CD4-positive, alpha-beta T cell (primary cell): Measurements from ENCODE around the gene WDR46. TPM values are rescaled to one million over a fixed set of nuclear protein-coding genes. Genes with fewer than 3 reads are reported as not detected.
"Not testable (repeated sequence)": the region's sequence is repeated elsewhere in the genome, so short reads cannot be mapped to it uniquely, and the experiment has no call there.

Source experiments
- ATAC-seq: fragments of 200-7000 bp; cut with Tn5 transposase; one replicate; pipeline ENCODE4 v1.10.0; 2022; ENCODE audit warnings: mild to moderate bottlenecking; ENCODE audit not compliant: poor library complexity
- CTCF ChIA-PET: fragments of 350-600 bp; sonication (Branson Sonifier 250); formaldehyde crosslinking; loops from one replicate; lab custom pipeline; 2021; ENCODE audit warnings: antibody characterized with exemption, inconsistent platforms; lab: Charles Lee
- POLR2A ChIA-PET: fragments of 350-600 bp; sonication (Branson Sonifier 250); formaldehyde crosslinking; loops from one replicate; lab custom pipeline; 2021; ENCODE audit warnings: antibody characterized with exemption, inconsistent platforms; lab: Charles Lee
- DNase-seq, 14 experiments: peaks; one replicate each; pipeline ENCODE4 v3.0.0-alpha.2; 2013 to 2020; ENCODE audit warnings: mixed read lengths in 2 of 14
- H3K27ac ChIP-seq, 2 donors: one replicate each; pipeline versions ENCODE4 v1.5.1 to v1.7.0; 2013; ENCODE audit warnings: low read length in 2 of 2, low read depth in 1 of 2, mild to moderate bottlenecking in 1 of 2
- H3K27me3 ChIP-seq, 2 experiments: 1 replicate in 1 of 2; 2 replicates in 1 of 2; pipeline versions ENCODE4 v1.6.1 to v1.7.0; 2013; ENCODE audit warnings: low read length in 2 of 2, control low read depth in 1 of 2, mild to moderate bottlenecking in 1 of 2, moderate library complexity in 1 of 2; ENCODE audit not compliant: insufficient read depth in 2 of 2, control insufficient read depth in 1 of 2
- H3K36me3 ChIP-seq: one replicate; pipeline ENCODE4 v1.6.1; 2013; ENCODE audit warnings: low read length, control low read depth; ENCODE audit not compliant: insufficient read depth
- H3K4me1 ChIP-seq: one replicate; pipeline ENCODE4 v1.6.1; 2013; ENCODE audit warnings: low read length, control low read depth; ENCODE audit not compliant: insufficient read depth
- H3K4me3 ChIP-seq: one replicate; pipeline ENCODE4 v1.5.1; 2013; ENCODE audit warnings: mild to moderate bottlenecking, low read length, moderate library complexity
- H3K9me3 ChIP-seq, 2 experiments: 1 replicate in 1 of 2; 2 replicates in 1 of 2; pipeline versions ENCODE4 v1.6.1 to v1.7.0; 2013; ENCODE audit warnings: low read length in 2 of 2, mild to moderate bottlenecking in 2 of 2, control low read depth in 1 of 2, moderate library complexity in 1 of 2; ENCODE audit not compliant: control insufficient read depth in 1 of 2, insufficient read depth in 1 of 2
- H3K27ac Mint-ChIP-seq: one replicate; pipeline ENCODE4 v1.8.0; 2020; ENCODE audit warnings: mixed read lengths
- H3K27me3 Mint-ChIP-seq: one replicate; pipeline ENCODE4 v1.8.0; 2021; ENCODE audit warnings: mixed read lengths
- H3K36me3 Mint-ChIP-seq: one replicate; pipeline ENCODE4 v1.8.0; 2021; ENCODE audit warnings: low read depth, mixed read lengths
- H3K4me1 Mint-ChIP-seq: one replicate; pipeline ENCODE4 v1.8.0; 2021; ENCODE audit warnings: low read depth, mixed read lengths
- H3K4me3 Mint-ChIP-seq: one replicate; pipeline ENCODE4 v1.8.0; 2020; ENCODE audit warnings: mild to moderate bottlenecking, mixed read lengths
- H3K9me3 Mint-ChIP-seq: one replicate; pipeline ENCODE4 v1.8.0; 2020; ENCODE audit warnings: mixed read lengths
- intact Hi-C, 2 experiments: fragments of 100-400 bp; cut with DNase I in 1 of 2; cut with micrococcal nuclease in 1 of 2; formaldehyde crosslinking; loops; one replicate each; pipeline versions ENCODE4 v1.15.1 to v1.9.0; 2023 to 2025; cut with DNase I, micrococcal nuclease
- total RNA-seq, 174 experiments: library from RNA in 2 of 174; stranded (reverse) in 2 of 174; gene quantifications; one replicate each; pipeline ENCODE4 v1.2.3 and lab custom pipeline; 2021 to 2026
- TF ChIP-seq, protein P1 (sequence below): fragments of 200-600 bp; IDR thresholded peaks from one replicate; pipeline ENCODE4 v1.8.0; 2022; ENCODE audit warnings: antibody characterized with exemption, mild to moderate bottlenecking

The WDR46 gene
- total RNA-seq, 2 experiments from 2014 or later = 13.6 to 15.8 TPM

DNA sequence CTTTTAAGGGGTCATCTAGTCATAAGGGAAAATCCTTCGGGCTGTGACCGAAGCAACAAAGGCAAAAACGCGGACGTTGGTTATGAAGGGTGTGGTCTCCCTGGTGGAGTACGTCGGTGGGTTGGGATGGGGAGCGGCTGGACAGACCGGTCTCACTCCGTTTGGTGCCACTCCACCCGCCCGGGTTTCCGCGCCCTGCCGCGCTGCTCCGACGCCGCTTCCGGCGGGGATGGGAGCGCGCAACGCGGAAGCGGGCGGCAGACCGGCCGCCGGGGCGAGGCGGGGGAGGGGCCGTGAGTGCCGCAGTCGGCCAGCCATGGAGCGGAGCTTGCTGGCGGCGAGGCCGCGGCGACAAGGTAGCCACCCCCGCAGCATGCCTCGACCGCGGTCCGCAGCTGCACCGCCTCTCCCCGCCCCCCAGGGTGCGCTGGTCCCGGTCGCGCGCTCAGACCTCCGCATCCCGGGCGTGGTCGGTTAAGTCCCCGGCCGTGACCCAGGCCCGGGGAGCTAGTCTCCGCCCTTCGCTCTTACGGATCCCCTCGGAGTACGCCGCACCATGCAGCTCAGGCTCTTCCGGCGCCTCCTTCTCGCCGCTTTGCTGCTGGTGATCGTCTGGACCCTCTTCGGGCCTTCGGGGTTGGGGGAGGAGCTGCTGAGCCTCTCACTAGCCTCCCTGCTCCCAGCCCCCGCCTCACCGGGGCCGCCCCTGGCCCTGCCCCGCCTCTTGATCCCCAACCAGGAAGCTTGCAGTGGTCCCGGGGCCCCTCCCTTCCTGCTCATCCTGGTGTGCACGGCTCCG lies 12.0 kb downstream of the WDR46 start, which contains the start of gene B3GALT4:
TSS of gene B3GALT4 (plus strand) at position 260 of the 799 bp plus-strand sequence. CDS start at position 557, 297 bp downstream.
- Histone ChIP-seq H3K27ac (peak within 1 kb of the TSS; percentile 82 to 90), H3K27me3 (no peaks in the 10 kb centered on the region), H3K4me3 (peak within 1 kb of the TSS; percentile 96), H3K36me3 (peaks cover 76% of the 10 kb centered on the region), H3K4me1 (peaks cover 83% of the 10 kb centered on the region), H3K9me3 (no peaks in the 10 kb centered on the region)
- intact Hi-C loops = loop anchor here (1.0 to 10.0 kb wide), 6 partner anchors 12 to 508 kb away; partner anchors contain the start of genes LEMD2 (in 1 of the 2), PFDN6 (in 1 of the 2), RGL2 (in 1 of the 2) and TAPBP (in 1 of the 2)
- Mint-ChIP-seq H3K4me1 (peaks cover 67% of the 10 kb centered on the region), H3K4me3 (peak within 1 kb of the TSS; percentile 93), H3K27ac (peak within 1 kb of the TSS; percentile 97), H3K36me3 (peaks cover 82% of the 10 kb centered on the region), H3K27me3 (no peaks in the 10 kb centered on the region), H3K9me3 (no peaks in the 10 kb centered on the region)
- DNase-seq (peak in 13 of 14 experiments; percentile 45 to 89 (median 64)), ATAC-seq (peak; percentile 68)
- TF ChIP-seq, protein P1, sequence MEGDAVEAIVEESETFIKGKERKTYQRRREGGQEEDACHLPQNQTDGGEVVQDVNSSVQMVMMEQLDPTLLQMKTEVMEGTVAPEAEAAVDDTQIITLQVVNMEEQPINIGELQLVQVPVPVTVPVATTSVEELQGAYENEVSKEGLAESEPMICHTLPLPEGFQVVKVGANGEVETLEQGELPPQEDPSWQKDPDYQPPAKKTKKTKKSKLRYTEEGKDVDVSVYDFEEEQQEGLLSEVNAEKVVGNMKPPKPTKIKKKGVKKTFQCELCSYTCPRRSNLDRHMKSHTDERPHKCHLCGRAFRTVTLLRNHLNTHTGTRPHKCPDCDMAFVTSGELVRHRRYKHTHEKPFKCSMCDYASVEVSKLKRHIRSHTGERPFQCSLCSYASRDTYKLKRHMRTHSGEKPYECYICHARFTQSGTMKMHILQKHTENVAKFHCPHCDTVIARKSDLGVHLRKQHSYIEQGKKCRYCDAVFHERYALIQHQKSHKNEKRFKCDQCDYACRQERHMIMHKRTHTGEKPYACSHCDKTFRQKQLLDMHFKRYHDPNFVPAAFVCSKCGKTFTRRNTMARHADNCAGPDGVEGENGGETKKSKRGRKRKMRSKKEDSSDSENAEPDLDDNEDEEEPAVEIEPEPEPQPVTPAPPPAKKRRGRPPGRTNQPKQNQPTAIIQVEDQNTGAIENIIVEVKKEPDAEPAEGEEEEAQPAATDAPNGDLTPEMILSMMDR = peak; percentile 36
- ChIA-PET CTCF (interaction anchor here (0.5 to 2.8 kb wide), 16 partner anchors 12 to 239 kb away, joined by 3 to 22 read pairs (median 4); partner anchors contain the start of genes CUTA, PFDN6, RGL2 and RING1), POLR2A (interaction anchor here (0.6 to 4.4 kb wide), 25 partner anchors 8 to 1304 kb away, joined by 3 to 76 read pairs (median 6); partner anchors contain the start of genes CUTA, ITPR3, PFDN6 and PHF1)

DNA sequence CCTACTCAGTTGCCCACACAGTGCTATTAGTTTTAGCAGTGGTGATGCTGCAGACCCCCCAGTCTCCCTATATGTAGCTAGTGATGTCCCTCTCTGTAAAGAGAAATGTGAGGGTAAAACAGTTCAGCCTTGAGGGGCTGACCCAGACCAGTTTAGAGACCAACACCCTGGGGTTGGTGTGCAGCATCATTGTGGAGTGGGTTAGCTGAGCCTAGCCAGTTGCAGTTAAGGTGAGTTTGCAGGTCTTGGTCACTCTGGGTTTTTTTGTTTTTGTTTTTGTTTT lies 12.5 kb downstream of the WDR46 start:
- ATAC-seq (no peak), DNase-seq (no peak)
- POLR2A ChIA-PET = interaction anchor here (0.9 to 4.4 kb wide), 18 partner anchors 8 to 1148 kb away, joined by 3 to 76 read pairs (median 6); partner anchors contain the start of genes CUTA, ITPR3, PFDN6 and PSMB9
- H3K36me3 Mint-ChIP-seq = peaks cover 87% of the 10 kb centered on the region
- H3K4me1 Mint-ChIP-seq = peaks cover 72% of the 10 kb centered on the region
- peaks cover 72% of the 10 kb centered on the region for H3K36me3 ChIP-seq
- peak overlapping the region; percentile 97 for H3K27ac Mint-ChIP-seq
- H3K9me3 Mint-ChIP-seq = no peaks in the 10 kb centered on the region
- peak overlapping the region; percentile 96 for H3K4me3 ChIP-seq
- peak overlapping the region; percentile 83 for H3K4me3 Mint-ChIP-seq
- CTCF ChIA-PET = interaction anchor here (0.9 to 2.8 kb wide), 9 partner anchors 13 to 178 kb away, joined by 3 to 22 read pairs (median 6); partner anchors contain the start of genes CUTA, PFDN6, RGL2 and WDR46
- no peaks in the 10 kb centered on the region for H3K27me3 Mint-ChIP-seq
- H3K9me3 ChIP-seq = no peaks in the 10 kb centered on the region
- H3K4me1 ChIP-seq = peaks cover 84% of the 10 kb centered on the region
- intact Hi-C loops = loop anchor here (2.0 to 10.0 kb wide), 5 partner anchors 22 to 508 kb away; partner anchors contain the start of genes LEMD2 (in 1 of the 2), RGL2 (in 1 of the 2) and TAPBP (in 1 of the 2)
- peak overlapping the region; percentile 82 to 90 for H3K27ac ChIP-seq
- no peaks in the 10 kb centered on the region for H3K27me3 ChIP-seq
- TF ChIP-seq, protein P1 = no peak

DNA sequence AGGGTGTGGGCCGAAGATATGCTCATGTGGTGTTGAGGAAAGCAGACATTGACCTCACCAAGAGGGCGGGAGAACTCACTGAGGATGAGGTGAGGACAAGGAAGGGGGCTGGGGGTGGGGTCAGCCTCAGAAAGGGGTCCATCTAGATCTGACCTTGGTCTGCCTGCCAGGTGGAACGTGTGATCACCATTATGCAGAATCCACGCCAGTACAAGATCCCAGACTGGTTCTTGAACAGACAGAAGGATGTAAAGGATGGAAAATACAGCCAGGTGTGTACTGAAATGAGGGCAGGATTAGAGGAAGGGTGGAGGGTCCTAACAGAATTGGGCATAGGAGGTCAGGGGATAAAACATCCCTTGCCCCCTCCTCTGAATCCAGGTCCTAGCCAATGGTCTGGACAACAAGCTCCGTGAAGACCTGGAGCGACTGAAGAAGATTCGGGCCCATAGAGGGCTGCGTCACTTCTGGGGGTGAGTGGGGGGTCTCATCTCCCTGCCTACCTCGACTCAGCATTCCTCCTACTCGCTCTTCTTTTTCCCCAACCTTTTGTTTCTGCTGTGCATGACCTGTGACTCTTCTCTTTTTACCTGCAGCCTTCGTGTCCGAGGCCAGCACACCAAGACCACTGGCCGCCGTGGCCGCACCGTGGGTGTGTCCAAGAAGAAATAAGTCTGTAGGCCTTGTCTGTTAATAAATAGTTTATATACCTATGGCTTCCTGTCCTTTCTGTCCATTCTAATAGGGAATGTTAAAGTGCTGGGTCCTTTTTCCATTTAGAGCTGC lies 13.1 kb downstream of the WDR46 start:
- Histone ChIP-seq H3K27ac (peak overlapping the region; percentile 82 to 90), H3K36me3 (peaks cover 69% of the 10 kb centered on the region), H3K4me3 (peak overlapping the region; percentile 96), H3K4me1 (peaks cover 88% of the 10 kb centered on the region)
- H3K9me3 Mint-ChIP-seq, H3K27me3 ChIP-seq, H3K27me3 Mint-ChIP-seq, ATAC-seq, H3K9me3 ChIP-seq: not testable (repeated sequence)
- DNase-seq = peak in 1 of 14 experiments; percentile 29
- H3K4me1 Mint-ChIP-seq = peaks cover 77% of the 10 kb centered on the region
- ChIA-PET CTCF (interaction anchor here (1.9 to 2.8 kb wide), 4 partner anchors 13 to 69 kb away, joined by 6 to 22 read pairs (median 15); partner anchors contain the start of genes PFDN6, RGL2 and WDR46), POLR2A (interaction anchor here (0.6 to 4.4 kb wide), 15 partner anchors 12 to 1635 kb away, joined by 3 to 76 read pairs (median 6); partner anchors contain the start of genes CUTA, PFDN6, PSMB9 and RGL2)
- peak overlapping the region; percentile 97 for H3K27ac Mint-ChIP-seq
- intact Hi-C loops = loop anchor here (2.0 to 10.0 kb wide), 5 partner anchors 23 to 509 kb away; partner anchors contain the start of genes LEMD2 (in 1 of the 2), RGL2 (in 1 of the 2) and TAPBP (in 1 of the 2)
- peaks cover 90% of the 10 kb centered on the region for H3K36me3 Mint-ChIP-seq
- H3K4me3 Mint-ChIP-seq = peak overlapping the region; percentile 83
